ENCODE measurements around the gene CLDND2. TPM values are rescaled to one million over a fixed set of nuclear protein-coding genes. Genes with fewer than 3 reads are reported as not detected.
A peak's percentile ranks its signal among the peaks of the same experiment; 100 is the strongest.

The CLDND2 gene
- total and polyA plus RNA-seq, 10 of the 15 experiments (the other 5 are each of a cell fraction or from before 2014, with no cell fraction given) = 0.24 to 7.1 (median 1.8) TPM; not detected in 1

DNA sequence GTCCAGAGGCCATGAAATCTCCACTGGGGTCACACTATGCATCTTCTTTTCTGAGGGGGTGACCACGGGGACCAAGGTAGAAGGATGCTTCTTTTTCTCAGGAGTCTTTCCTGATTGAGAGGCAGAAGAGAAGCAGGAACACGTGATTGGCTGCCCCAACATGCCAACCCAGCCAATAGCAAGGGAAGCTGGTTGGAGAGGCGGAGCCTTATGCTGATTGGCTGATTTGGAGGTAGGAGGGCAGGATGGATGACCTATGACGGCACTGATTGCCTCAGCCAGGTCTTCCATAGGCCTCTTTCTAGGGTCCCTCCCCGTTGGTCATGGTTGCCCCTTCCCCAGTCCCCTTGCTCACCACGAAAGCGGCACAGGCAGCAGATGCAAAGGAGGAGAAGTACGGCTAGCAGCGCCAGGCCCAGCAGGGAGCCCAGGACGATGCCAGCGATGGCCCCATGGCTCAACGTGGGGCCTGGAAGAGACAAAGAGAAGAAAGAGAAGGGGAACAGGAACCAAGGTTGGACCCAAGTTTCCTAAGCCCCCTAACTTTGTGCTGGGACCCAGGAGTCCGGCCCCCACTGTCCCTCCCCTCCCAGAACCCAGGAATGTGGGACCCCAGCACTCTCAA lies 34.9 kb downstream of the CLDND2 start:
- H2AFZ ChIP-seq (ENCODE audit: control insufficient read depth, low read depth, low read length) = no peak overlapping the region
- SMC1A ChIA-PET (ENCODE audit: uncharacterized antibody, unreplicated experiment) = interaction anchor here (0.6 kb wide), 1 partner anchor 185 kb away, joined by 3 read pairs; no protein-coding TSS in a partner anchor
- no peak for DNase-seq (ENCODE audit: low read depth, low spot score)

GRCh38 chr19:51331716-51332115 lies 37.1 kb downstream of the CLDND2 start:
- CTCF ChIA-PET = no interaction called here
- POLR2A ChIA-PET = no interaction called here
- Histone ChIP-seq H3K27me3 (replicated peaks in 1 of 2; ENCODE audit: control insufficient read depth in 2 of 2, insufficient read depth in 2 of 2, low read length in 1 of 2) (no peaks in the 10 kb centered on the region), H3K36me3 (ENCODE audit: control insufficient read depth in 2 of 2, insufficient read depth in 2 of 2, low read length in 1 of 2) (no peaks in the 10 kb centered on the region), H3K4me3 (no peak overlapping the region), H3K9me3 (replicated peaks; ENCODE audit: control insufficient read depth, insufficient read depth, low read length) (no peaks in the 10 kb centered on the region; the same call in 2 of the 3 replicates), H3K4me2 (ENCODE audit: control insufficient read depth, insufficient read depth) (no peak overlapping the region), H3K27ac (ENCODE audit: control insufficient read depth, insufficient read depth) (no peak overlapping the region), H2AFZ (ENCODE audit: control insufficient read depth, low read depth, low read length) (no peak overlapping the region), H4K20me1 (ENCODE audit: control insufficient read depth, insufficient read depth) (no peaks in the 10 kb centered on the region), H3K9ac (ENCODE audit: control insufficient read depth, insufficient read depth, low read length) (no peak overlapping the region), H3K79me2 (ENCODE audit: control insufficient read depth, insufficient read depth, low read length) (no peaks in the 10 kb centered on the region), H3K4me1 (ENCODE audit: control insufficient read depth, insufficient read depth, low read length) (no peaks in the 10 kb centered on the region)
- DNase-seq (ENCODE audit: low read depth, low spot score) (no peak), ATAC-seq (no peak), FAIRE-seq (no peak)
- SMC1A ChIA-PET (ENCODE audit: uncharacterized antibody, unreplicated experiment) = no interaction called here
- RAD21 ChIA-PET (ENCODE audit: unreplicated experiment) = no interaction called here
- 45% methylated on average over 6 of the region's 6 CpGs for WGBS (ENCODE audit: insufficient coverage, insufficient replicate concordance, low lambda C conversion rate, missing lambda C conversion rate)
- in situ Hi-C loops (cut with MboI) (no loop called here), intact Hi-C loops (cut with micrococcal nuclease; ENCODE audit: unreplicated experiment) (loop anchor here (10.0 kb wide), 1 partner anchor 323 kb away; no protein-coding TSS in a partner anchor)
- no TSS peak for BruUV-seq (replicated peaks)
- TF ChIP-seq ZNF217 (IDR thresholded peaks at IDR 0.05) (no peak), JUND (IDR thresholded peaks at IDR 0.05; ENCODE audit: low read depth, low read length) (no peak), MTA3 (IDR thresholded peaks at IDR 0.05; ENCODE audit: borderline replicate concordance, low read length) (no peak), ZNF207 (IDR thresholded peaks at IDR 0.05; ENCODE audit: borderline replicate concordance) (no peak), PML (IDR thresholded peaks at IDR 0.05; ENCODE audit: low read length) (no peak), CREB1 (IDR thresholded peaks at IDR 0.05; ENCODE audit: low read depth) (no peak), EZH2 (IDR thresholded peaks at IDR 0.05; ENCODE audit: borderline replicate concordance, control insufficient read depth, low read depth, low read length) (no peak), KLF5 (IDR thresholded peaks at IDR 0.05; ENCODE audit: partially characterized antibody) (no peak), RB1 (IDR thresholded peaks at IDR 0.05; ENCODE audit: borderline replicate concordance) (no peak)
- TF ChIP-seq, protein P1, sequence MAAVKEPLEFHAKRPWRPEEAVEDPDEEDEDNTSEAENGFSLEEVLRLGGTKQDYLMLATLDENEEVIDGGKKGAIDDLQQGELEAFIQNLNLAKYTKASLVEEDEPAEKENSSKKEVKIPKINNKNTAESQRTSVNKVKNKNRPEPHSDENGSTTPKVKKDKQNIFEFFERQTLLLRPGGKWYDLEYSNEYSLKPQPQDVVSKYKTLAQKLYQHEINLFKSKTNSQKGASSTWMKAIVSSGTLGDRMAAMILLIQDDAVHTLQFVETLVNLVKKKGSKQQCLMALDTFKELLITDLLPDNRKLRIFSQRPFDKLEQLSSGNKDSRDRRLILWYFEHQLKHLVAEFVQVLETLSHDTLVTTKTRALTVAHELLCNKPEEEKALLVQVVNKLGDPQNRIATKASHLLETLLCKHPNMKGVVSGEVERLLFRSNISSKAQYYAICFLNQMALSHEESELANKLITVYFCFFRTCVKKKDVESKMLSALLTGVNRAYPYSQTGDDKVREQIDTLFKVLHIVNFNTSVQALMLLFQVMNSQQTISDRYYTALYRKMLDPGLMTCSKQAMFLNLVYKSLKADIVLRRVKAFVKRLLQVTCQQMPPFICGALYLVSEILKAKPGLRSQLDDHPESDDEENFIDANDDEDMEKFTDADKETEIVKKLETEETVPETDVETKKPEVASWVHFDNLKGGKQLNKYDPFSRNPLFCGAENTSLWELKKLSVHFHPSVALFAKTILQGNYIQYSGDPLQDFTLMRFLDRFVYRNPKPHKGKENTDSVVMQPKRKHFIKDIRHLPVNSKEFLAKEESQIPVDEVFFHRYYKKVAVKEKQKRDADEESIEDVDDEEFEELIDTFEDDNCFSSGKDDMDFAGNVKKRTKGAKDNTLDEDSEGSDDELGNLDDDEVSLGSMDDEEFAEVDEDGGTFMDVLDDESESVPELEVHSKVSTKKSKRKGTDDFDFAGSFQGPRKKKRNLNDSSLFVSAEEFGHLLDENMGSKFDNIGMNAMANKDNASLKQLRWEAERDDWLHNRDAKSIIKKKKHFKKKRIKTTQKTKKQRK (IDR thresholded peaks at IDR 0.05; ENCODE audit: low read depth, low read length) = no peak

More for the DNA sequence above, 34.9 kb downstream of the CLDND2 start:
- Histone ChIP-seq H3K4me3 (no peak overlapping the region), H3K36me3 (ENCODE audit: control insufficient read depth in 2 of 2, insufficient read depth in 2 of 2, low read length in 1 of 2) (no peaks in the 10 kb centered on the region), H3K27ac (ENCODE audit: control insufficient read depth, insufficient read depth) (no peak overlapping the region), H3K4me1 (ENCODE audit: control insufficient read depth, insufficient read depth, low read length) (no peaks in the 10 kb centered on the region), H3K79me2 (ENCODE audit: control insufficient read depth, insufficient read depth, low read length) (no peaks in the 10 kb centered on the region), H3K4me2 (ENCODE audit: control insufficient read depth, insufficient read depth) (no peak overlapping the region), H3K27me3 (replicated peaks in 1 of 2; ENCODE audit: control insufficient read depth in 2 of 2, insufficient read depth in 2 of 2, low read length in 1 of 2) (no peaks in the 10 kb centered on the region), H4K20me1 (ENCODE audit: control insufficient read depth, insufficient read depth) (no peaks in the 10 kb centered on the region), H3K9me3 (replicated peaks; ENCODE audit: control insufficient read depth, insufficient read depth, low read length) (no peaks in the 10 kb centered on the region; the same call in 2 of the 3 replicates), H3K9ac (ENCODE audit: control insufficient read depth, insufficient read depth, low read length) (no peak overlapping the region)
- TF ChIP-seq NFYB (IDR thresholded peaks at IDR 0.05; ENCODE audit: insufficient read depth, low read depth, low read length) (peak; percentile 52; the same call in 1 of the 2 replicates), CHD4 (IDR thresholded peaks at IDR 0.05) (no peak), MYC (IDR thresholded peaks at IDR 0.05; ENCODE audit: insufficient read depth, insufficient read length, insufficient replicate concordance, low read length, severe bottlenecking) (no peak), USF1 (IDR thresholded peaks at IDR 0.05; ENCODE audit: borderline replicate concordance, extremely low read length, insufficient read depth, low read depth, low read length) (no peak), FOXK2 (IDR thresholded peaks at IDR 0.05) (no peak)
- in situ Hi-C loops (cut with MboI) = no loop called here
- 58% methylated on average over 13 of the region's 13 CpGs for WGBS (ENCODE audit: insufficient coverage, insufficient replicate concordance, low lambda C conversion rate, missing lambda C conversion rate)
- FAIRE-seq = no peak
- ChIA-PET POLR2A (interaction anchor here (0.6 kb wide), 1 partner anchor 141 kb away, joined by 3 read pairs; no protein-coding TSS in a partner anchor), CTCF (no interaction called here), RAD21 (ENCODE audit: unreplicated experiment) (no interaction called here)
- no TSS peak for BruUV-seq (replicated peaks)
- intact Hi-C loops (cut with micrococcal nuclease; ENCODE audit: unreplicated experiment) = loop anchor here (10.0 kb wide), 1 partner anchor 321 kb away; no protein-coding TSS in a partner anchor
- ATAC-seq = no peak
